ENCODE measurements around the gene SLC7A9. TPM values are rescaled to one million over a fixed set of nuclear protein-coding genes. Genes with fewer than 3 reads are reported as not detected.

SLC7A9 gene
- total and polyA plus RNA-seq, 7 donors = 0.20 to 0.49 (median 0.36) TPM; not detected in 4

DNA sequence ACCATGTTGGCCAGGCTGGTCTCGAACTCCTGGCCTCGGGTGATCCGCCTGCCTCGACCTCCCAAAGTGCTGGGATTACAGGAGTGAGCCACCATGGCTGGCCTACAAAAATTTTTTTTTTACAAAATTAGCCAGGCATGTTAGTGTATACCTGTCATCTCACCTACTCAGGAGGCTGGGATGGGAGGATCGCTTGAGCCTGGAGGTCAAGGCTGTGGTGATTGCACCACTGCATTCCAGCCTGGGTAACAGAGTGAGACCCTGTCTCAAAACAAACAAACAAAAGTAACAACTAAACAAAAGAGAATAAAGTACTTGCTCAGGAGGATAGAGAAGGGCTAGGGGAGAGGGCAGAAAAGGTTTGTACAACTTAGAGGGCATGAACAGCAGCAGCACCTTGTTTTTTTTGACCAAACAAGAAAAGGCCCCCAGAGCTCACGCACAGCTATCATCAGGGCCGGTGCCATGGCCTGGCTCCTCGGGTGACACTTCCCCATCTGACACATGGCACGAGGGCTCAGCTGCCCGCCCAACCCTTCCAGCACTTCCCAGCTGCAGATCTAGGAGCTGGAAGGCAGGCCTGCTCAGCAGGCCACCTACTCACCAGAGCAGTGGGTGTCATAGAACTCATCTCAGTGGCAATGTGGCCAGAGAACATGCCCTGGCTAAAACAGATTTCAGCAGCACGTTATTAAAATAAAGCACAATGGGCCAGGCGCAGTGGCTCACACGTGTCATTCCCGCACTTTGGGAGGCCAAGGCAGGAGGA lies 8.6 kb upstream of the SLC7A9 start:
- Histone ChIP-seq H3K27me3 (no peaks in the 10 kb centered on the region), H3K27ac (no peak overlapping the region), H3K9me3 (no peaks in the 10 kb centered on the region), H3K4me1 (peaks cover 0 to 13% (median 8%) of the 10 kb centered on the region in 4 donors), H3K4me3 (no peak overlapping the region), H3K36me3 (peaks cover 0 to 36% (median 0%) of the 10 kb centered on the region in 4 donors)
- intact Hi-C loops (cut with DNase I) = no loop called here
- DNase-seq = no peak
- TF ChIP-seq POLR2A (IDR thresholded peaks at IDR 0.05) (no peak), EP300 (IDR thresholded peaks at IDR 0.05) (no peak), POLR2AphosphoS5 (IDR thresholded peaks at IDR 0.05) (no peak)
- TF ChIP-seq, protein P1, sequence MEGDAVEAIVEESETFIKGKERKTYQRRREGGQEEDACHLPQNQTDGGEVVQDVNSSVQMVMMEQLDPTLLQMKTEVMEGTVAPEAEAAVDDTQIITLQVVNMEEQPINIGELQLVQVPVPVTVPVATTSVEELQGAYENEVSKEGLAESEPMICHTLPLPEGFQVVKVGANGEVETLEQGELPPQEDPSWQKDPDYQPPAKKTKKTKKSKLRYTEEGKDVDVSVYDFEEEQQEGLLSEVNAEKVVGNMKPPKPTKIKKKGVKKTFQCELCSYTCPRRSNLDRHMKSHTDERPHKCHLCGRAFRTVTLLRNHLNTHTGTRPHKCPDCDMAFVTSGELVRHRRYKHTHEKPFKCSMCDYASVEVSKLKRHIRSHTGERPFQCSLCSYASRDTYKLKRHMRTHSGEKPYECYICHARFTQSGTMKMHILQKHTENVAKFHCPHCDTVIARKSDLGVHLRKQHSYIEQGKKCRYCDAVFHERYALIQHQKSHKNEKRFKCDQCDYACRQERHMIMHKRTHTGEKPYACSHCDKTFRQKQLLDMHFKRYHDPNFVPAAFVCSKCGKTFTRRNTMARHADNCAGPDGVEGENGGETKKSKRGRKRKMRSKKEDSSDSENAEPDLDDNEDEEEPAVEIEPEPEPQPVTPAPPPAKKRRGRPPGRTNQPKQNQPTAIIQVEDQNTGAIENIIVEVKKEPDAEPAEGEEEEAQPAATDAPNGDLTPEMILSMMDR (IDR thresholded peaks at IDR 0.05) = no peak
- 96% methylated on average over 14 of the region's 14 CpGs for WGBS, 2 donors

DNA sequence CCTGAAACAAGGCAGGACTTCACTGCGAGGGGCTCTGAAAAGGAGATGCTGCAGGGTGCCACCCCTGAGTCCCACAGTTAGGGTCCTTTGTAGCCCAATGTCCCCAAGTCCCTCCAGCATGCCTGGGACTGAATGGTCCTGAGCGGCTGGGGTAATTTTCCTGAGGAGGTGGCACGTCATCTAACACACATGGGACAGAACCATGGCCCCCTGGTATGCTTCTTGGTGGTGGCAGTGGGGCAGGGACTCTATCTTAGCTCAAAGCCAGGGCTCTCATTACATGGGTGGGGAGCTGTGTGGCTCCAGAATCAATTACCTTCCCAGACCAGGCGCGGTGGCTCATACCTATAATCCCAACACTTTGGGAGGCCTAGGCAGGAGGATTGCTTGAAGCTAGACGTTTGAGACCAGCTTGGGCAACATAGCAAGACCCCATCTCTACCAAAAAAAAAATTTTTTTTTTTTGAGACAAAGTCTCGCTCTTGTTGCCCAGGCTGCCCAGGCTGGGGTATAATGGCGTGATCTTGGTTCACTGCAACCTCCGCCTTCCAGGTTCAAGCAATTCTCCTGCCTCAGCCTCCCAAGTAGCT lies 7.9 kb upstream of the SLC7A9 start:
- TF ChIP-seq POLR2AphosphoS5 (IDR thresholded peaks at IDR 0.05) (no peak), POLR2A (IDR thresholded peaks at IDR 0.05) (no peak), EP300 (IDR thresholded peaks at IDR 0.05) (no peak)
- TF ChIP-seq, protein P1 (IDR thresholded peaks at IDR 0.05) = no peak
- H3K27ac ChIP-seq = peak overlapping the region in 1 of 4 donors; percentile 39
- H3K9me3 ChIP-seq = no peaks in the 10 kb centered on the region
- H3K4me3 ChIP-seq = no peak overlapping the region
- no peak for DNase-seq
- WGBS, 2 donors = 80 to 88% methylated on average over 9 of the region's 9 CpGs
- no peaks in the 10 kb centered on the region for H3K27me3 ChIP-seq
- H3K4me1 ChIP-seq = peaks cover 0 to 13% (median 8%) of the 10 kb centered on the region in 4 donors
- intact Hi-C loops (cut with DNase I) = no loop called here
- peaks cover 0 to 36% (median 0%) of the 10 kb centered on the region in 4 donors for H3K36me3 ChIP-seq

DNA sequence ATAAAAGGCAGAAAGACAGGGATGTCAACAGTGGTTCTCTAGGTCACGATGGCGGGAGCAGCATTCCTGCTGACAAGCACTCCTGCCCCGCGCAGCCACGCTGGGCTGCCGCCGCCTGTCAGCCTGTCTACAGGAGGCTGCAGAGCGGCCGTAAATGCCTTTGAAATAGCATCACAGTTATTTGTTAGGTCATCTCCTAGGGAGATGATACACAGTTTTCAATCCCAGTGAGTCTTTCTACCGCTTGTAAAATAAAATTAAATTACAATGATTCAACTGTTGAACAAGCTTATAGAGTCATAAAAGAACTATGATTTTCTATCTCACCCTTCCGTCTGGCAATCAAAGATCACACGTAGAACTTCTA lies 7.3 kb upstream of the SLC7A9 start:
- TF ChIP-seq POLR2A (IDR thresholded peaks at IDR 0.05) = no peak
- no peak for TF ChIP-seq POLR2AphosphoS5 (IDR thresholded peaks at IDR 0.05)
- TF ChIP-seq, protein P1 (IDR thresholded peaks at IDR 0.05) = no peak
- no peak for TF ChIP-seq EP300 (IDR thresholded peaks at IDR 0.05)
- Histone ChIP-seq H3K27ac (peak overlapping the region in 1 of 4 donors; percentile 39), H3K27me3 (no peaks in the 10 kb centered on the region), H3K9me3 (no peaks in the 10 kb centered on the region), H3K4me1 (peaks cover 0 to 13% (median 8%) of the 10 kb centered on the region in 4 donors), H3K36me3 (peaks cover 0 to 36% (median 0%) of the 10 kb centered on the region in 4 donors), H3K4me3 (no peak overlapping the region)
- intact Hi-C loops (cut with DNase I) = no loop called here
- 16 to 70% methylated on average over 12 of the region's 12 CpGs for WGBS, 2 donors
- DNase-seq = no peak

DNA sequence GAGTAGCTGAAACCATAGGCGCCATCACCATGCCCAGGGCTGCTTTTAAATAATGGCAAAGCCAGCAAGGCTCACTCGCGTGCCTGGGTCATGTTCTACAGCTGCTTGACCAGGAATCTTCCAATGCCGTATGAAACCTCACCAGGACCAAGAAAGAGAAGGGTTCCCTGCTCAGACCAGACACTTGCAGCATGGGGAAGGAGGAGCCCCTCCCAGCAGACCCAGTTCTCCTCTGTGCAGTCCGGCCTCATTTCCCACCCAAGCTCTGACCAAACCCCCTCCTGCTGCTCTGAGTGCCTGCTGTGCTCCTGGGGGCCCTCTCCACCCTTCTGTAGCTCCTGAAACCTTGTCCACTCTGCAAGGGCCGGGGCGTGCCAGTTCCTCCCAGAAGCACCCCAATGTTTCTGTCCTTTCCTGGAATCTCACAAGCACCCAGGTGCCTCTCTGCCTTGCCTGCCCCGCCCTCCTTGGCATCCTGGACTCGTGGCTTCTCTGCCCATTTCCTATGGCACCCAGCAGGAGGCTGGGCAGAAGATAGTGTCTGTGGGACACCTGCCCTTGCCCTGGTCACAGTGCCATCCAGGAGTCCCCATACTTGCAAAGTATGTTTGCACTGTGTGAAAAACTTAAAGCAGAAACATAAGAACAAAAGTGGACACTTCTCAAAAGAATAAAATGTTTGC lies 6.8 kb upstream of the SLC7A9 start:
- TF ChIP-seq POLR2A (IDR thresholded peaks at IDR 0.05) (no peak), EP300 (IDR thresholded peaks at IDR 0.05) (no peak), POLR2AphosphoS5 (IDR thresholded peaks at IDR 0.05) (no peak)
- TF ChIP-seq, protein P1 (IDR thresholded peaks at IDR 0.05) = no peak
- Histone ChIP-seq H3K27ac (no peak overlapping the region), H3K4me1 (peaks cover 0 to 13% (median 8%) of the 10 kb centered on the region in 4 donors), H3K27me3 (no peaks in the 10 kb centered on the region), H3K9me3 (no peaks in the 10 kb centered on the region), H3K4me3 (no peak overlapping the region), H3K36me3 (peaks cover 0 to 30% (median 0%) of the 10 kb centered on the region in 4 donors)
- WGBS, 2 donors = 60 to 75% methylated on average over 9 of the region's 9 CpGs
- DNase-seq = no peak
- intact Hi-C loops (cut with DNase I) = no loop called here

Data from sigmoid colon (tissue), 7 donors.